Measurements from ENCODE around the gene RAB17.

- TF ChIP-seq CTCF (IDR thresholded peaks at IDR 0.05) (no peak), POLR2A (IDR thresholded peaks at IDR 0.05) (no peak)
Measured at GRCh38 chr2:237593596-237594320, 3.2 kb upstream of the RAB17 start.

Measured in uterus (tissue), 2 donors.